Activated CD4-positive, alpha-beta T cell treated with anti-CD3 and anti-CD28 coated beads, Interleukin-2, amount 10 ng/mL, durations not matched to agents 7 days and 5 days (primary cell): ENCODE measurements around the gene RBM46. TPM values are rescaled to one million over a fixed set of nuclear protein-coding genes. Genes with fewer than 3 reads are reported as not detected.
"Not testable (repeated sequence)": the region's sequence is repeated elsewhere in the genome, so short reads cannot be mapped to it uniquely, and the experiment has no call there.

Experiments used
- CTCF ChIA-PET: fragments of 350-600 bp; sonication (Branson Sonifier 250); formaldehyde crosslinking; loops from one replicate; lab custom pipeline; 2021; ENCODE audit warnings: antibody characterized with exemption; lab: Charles Lee
- POLR2A ChIA-PET: fragments of 350-600 bp; sonication (Branson Sonifier 250); formaldehyde crosslinking; loops from one replicate; lab custom pipeline; 2021; ENCODE audit warnings: antibody characterized with exemption; lab: Charles Lee
- DNase-seq: peaks from one replicate; pipeline ENCODE4 v3.0.0-alpha.2; 2020
- H3K27ac Mint-ChIP-seq: one replicate; pipeline ENCODE4 v1.8.0; 2021; ENCODE audit warnings: mild to moderate bottlenecking, moderate library complexity, mixed read lengths
- H3K27me3 Mint-ChIP-seq: one replicate; pipeline ENCODE4 v1.8.0; 2021; ENCODE audit warnings: mixed read lengths
- H3K36me3 Mint-ChIP-seq: one replicate; pipeline ENCODE4 v1.8.0; 2021; ENCODE audit warnings: low read depth, mixed read lengths
- H3K4me1 Mint-ChIP-seq: one replicate; pipeline ENCODE4 v1.8.0; 2021; ENCODE audit warnings: mixed read lengths
- H3K4me3 Mint-ChIP-seq: one replicate; pipeline ENCODE4 v1.8.0; 2021; ENCODE audit warnings: mild to moderate bottlenecking, moderate library complexity, mixed read lengths
- H3K9me3 Mint-ChIP-seq: one replicate; pipeline ENCODE4 v1.8.0; 2021; ENCODE audit warnings: mixed read lengths
- total RNA-seq, 2 experiments: library from RNA; stranded (reverse); gene quantifications; one replicate each; pipeline ENCODE4 v1.2.3, GENCODE V29; 2021

The RBM46 gene
- total RNA-seq, 2 experiments from 2014 or later, result not detected

- H3K27ac Mint-ChIP-seq, result no peak overlapping the region
- CTCF ChIA-PET, result interaction anchor here (0.9 kb wide), 1 partner anchor 7 kb away, joined by 3 read pairs; no protein-coding TSS in a partner anchor
- H3K4me3 Mint-ChIP-seq, result no peak overlapping the region
- no peaks in the 10 kb centered on the region for H3K4me1 Mint-ChIP-seq
- peaks cover 6% of the 10 kb centered on the region for H3K9me3 Mint-ChIP-seq
- no peaks in the 10 kb centered on the region for H3K36me3 Mint-ChIP-seq
- DNase-seq, result no peak
- no peaks in the 10 kb centered on the region for H3K27me3 Mint-ChIP-seq
- POLR2A ChIA-PET, result no interaction called here
Observed at GRCh38 chr4:154868414-154869194, 87.5 kb downstream of the RBM46 start.

- no peaks in the 10 kb centered on the region for H3K36me3 Mint-ChIP-seq
- no peak overlapping the region for H3K4me3 Mint-ChIP-seq
- H3K27me3 Mint-ChIP-seq, result no peaks in the 10 kb centered on the region
- no peak overlapping the region for H3K27ac Mint-ChIP-seq
- no peak for DNase-seq
- ChIA-PET POLR2A (no interaction called here), CTCF (no interaction called here)
- no peaks in the 10 kb centered on the region for H3K4me1 Mint-ChIP-seq
- H3K9me3 Mint-ChIP-seq, result peaks cover 6% of the 10 kb centered on the region
Observed at GRCh38 chr4:154869301-154869700, 88.2 kb downstream of the RBM46 start.

GRCh38 chr4:154872198-154872597 lies 91.1 kb downstream of the RBM46 start:
- Mint-ChIP-seq H3K4me3 (no peak overlapping the region), H3K27ac (no peak overlapping the region), H3K36me3 (no peaks in the 10 kb centered on the region), H3K27me3 (no peaks in the 10 kb centered on the region), H3K4me1 (no peaks in the 10 kb centered on the region), H3K9me3 (peaks cover 6% of the 10 kb centered on the region)
- CTCF ChIA-PET, result no interaction called here
- POLR2A ChIA-PET, result no interaction called here
- DNase-seq, result no peak

GRCh38 chr4:154874049-154874448 lies 93.0 kb downstream of the RBM46 start:
- CTCF ChIA-PET, H3K27me3 Mint-ChIP-seq, H3K36me3 Mint-ChIP-seq, H3K4me3 Mint-ChIP-seq, H3K4me1 Mint-ChIP-seq, DNase-seq, POLR2A ChIA-PET, H3K27ac Mint-ChIP-seq, H3K9me3 Mint-ChIP-seq: not testable (repeated sequence)

- DNase-seq, result no peak
- H3K36me3 Mint-ChIP-seq, result no peaks in the 10 kb centered on the region
- CTCF ChIA-PET, result no interaction called here
- peaks cover 3% of the 10 kb centered on the region for H3K9me3 Mint-ChIP-seq
- H3K27me3 Mint-ChIP-seq, result no peaks in the 10 kb centered on the region
- H3K4me1 Mint-ChIP-seq, result no peaks in the 10 kb centered on the region
- POLR2A ChIA-PET, result no interaction called here
- no peak overlapping the region for H3K27ac Mint-ChIP-seq
- H3K4me3 Mint-ChIP-seq, result no peak overlapping the region
Observed at GRCh38 chr4:154877110-154877760, 96.2 kb downstream of the RBM46 start.

Other genes starting within 250 kb of the RBM46 start
- 10 to 100 TPM; 82.3 to 94.6 TPM for gene PLRG1, start 230.9 kb upstream of the RBM46 start, total RNA-seq
- gene FGB, start 218.3 kb upstream of the RBM46 start, total RNA-seq, result not detected
- gene FGA, start 190.5 kb upstream of the RBM46 start, total RNA-seq, result not detected
- not detected for gene FGG, start 168.6 kb upstream of the RBM46 start, total RNA-seq
- gene LRAT, start 37.3 kb upstream of the RBM46 start, total RNA-seq, result not detected